K562 (cell line): ENCODE measurements around the gene TTC4.

Experiments
- MED1 ChIP-seq: sonication (generic); formaldehyde crosslinking; IDR thresholded peaks from 2 replicates; pipeline ENCODE4 v1.8.1; 2023; ENCODE audit warnings: missing genetic modification reagents, borderline replicate concordance
- NBN ChIP-seq: fragments of 450-650 bp; IDR thresholded peaks from 2 replicates; pipeline ENCODE4 v1.6.1; 2016; ENCODE audit warnings: low read depth, mild to moderate bottlenecking
- NCOA6 ChIP-seq: fragments of 450-650 bp; IDR thresholded peaks from 2 replicates; pipeline ENCODE4 v1.6.1; 2017; ENCODE audit warnings: mild to moderate bottlenecking
- NR1H2 ChIP-seq: sonication (generic); formaldehyde crosslinking; IDR thresholded peaks from 2 replicates; pipeline ENCODE4 v1.4.0; 2020; ENCODE audit warnings: mild to moderate bottlenecking, missing genetic modification reagents
- PHF20 ChIP-seq: fragments of 450-650 bp; IDR thresholded peaks from 2 replicates; pipeline ENCODE4 v1.6.1; 2018; ENCODE audit not compliant: partially characterized antibody
- SMAD3 ChIP-seq: fragments of 450-650 bp; formaldehyde crosslinking; conservative IDR thresholded peaks from 2 replicates; pipeline ENCODE4 v1.4.0; 2020; ENCODE audit warnings: mild to moderate bottlenecking
- TF ChIP-seq, protein P1 (sequence below): fragments of 450-650 bp; formaldehyde crosslinking; IDR thresholded peaks from 2 replicates; pipeline ENCODE4 v1.4.0; 2020; ENCODE audit warnings: mild to moderate bottlenecking, moderate library complexity
- TF ChIP-seq, protein P2 (sequence below): sonication (generic); formaldehyde crosslinking; IDR thresholded peaks from 2 replicates; pipeline ENCODE4 v1.8.0; 2022; ENCODE audit warnings: mild to moderate bottlenecking, missing genetic modification reagents
- TF ChIP-seq, protein P3 (sequence below), 3 experiments: IDR thresholded peaks in 2 of 3; conservative IDR thresholded peaks in 1 of 3; 2 replicates each; pipeline ENCODE4 v1.5.1; 2011 to 2012; ENCODE audit warnings: low read length in 3 of 3, mild to moderate bottlenecking in 3 of 3, control low read depth in 2 of 3, improper control_type of control experiment in 1 of 3, inconsistent platforms in 1 of 3, low read depth in 1 of 3, mixed read lengths in 1 of 3, moderate library complexity in 1 of 3; ENCODE audit not compliant: insufficient read depth in 2 of 3
- TF ChIP-seq, protein P4 (sequence below), 2 experiments: fragments of 450-650 bp in 1 of 2; sonication (generic) in 1 of 2; formaldehyde crosslinking; conservative IDR thresholded peaks; 2 replicates each; pipeline versions ENCODE4 v1.4.0 to v1.8.1; 2020 to 2022; ENCODE audit warnings: mild to moderate bottlenecking in 1 of 2, missing genetic modification reagents in 1 of 2
- TF ChIP-seq, protein P5 (sequence below): fragments of 250-450 bp; sonication (Bioruptor Pico); IDR thresholded peaks from 2 replicates; pipeline ENCODE4 v1.8.0; 2022; ENCODE audit warnings: inconsistent platforms, mild to moderate bottlenecking, moderate library complexity, borderline replicate concordance
- TF ChIP-seq, protein P6 (sequence below): fragments of 250-450 bp; sonication (Bioruptor Pico); IDR thresholded peaks from 2 replicates; pipeline ENCODE4 v1.8.0; 2022; ENCODE audit warnings: inconsistent platforms
- TF ChIP-seq, protein P7 (sequence below): sonication (generic); formaldehyde crosslinking; IDR thresholded peaks from 2 replicates; pipeline ENCODE4 v1.5.0; 2020; ENCODE audit warnings: missing genetic modification reagents

DNA sequence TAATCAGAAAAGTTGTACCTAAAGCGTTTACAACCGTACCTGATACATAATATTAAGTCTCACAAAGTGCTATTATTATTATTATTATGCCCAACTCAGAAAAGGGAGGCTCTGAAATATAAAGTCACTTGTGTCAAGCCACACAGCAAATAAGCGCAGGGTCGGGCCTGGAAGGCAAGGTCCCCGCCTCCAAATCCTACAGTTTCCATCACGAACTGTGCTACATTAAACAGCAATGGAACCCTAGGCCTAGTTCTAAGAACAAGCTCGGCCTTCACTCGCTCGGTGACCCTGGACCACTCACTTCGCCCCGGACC is 48.1 kb downstream of the TTC4 start:
- TF ChIP-seq, protein P1, sequence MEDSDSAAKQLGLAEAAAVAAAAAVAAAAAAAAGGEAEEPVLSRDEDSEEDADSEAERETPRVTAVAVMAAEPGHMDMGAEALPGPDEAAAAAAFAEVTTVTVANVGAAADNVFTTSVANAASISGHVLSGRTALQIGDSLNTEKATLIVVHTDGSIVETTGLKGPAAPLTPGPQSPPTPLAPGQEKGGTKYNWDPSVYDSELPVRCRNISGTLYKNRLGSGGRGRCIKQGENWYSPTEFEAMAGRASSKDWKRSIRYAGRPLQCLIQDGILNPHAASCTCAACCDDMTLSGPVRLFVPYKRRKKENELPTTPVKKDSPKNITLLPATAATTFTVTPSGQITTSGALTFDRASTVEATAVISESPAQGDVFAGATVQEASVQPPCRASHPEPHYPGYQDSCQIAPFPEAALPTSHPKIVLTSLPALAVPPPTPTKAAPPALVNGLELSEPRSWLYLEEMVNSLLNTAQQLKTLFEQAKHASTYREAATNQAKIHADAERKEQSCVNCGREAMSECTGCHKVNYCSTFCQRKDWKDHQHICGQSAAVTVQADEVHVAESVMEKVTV (CRISPR knock-in tag): no peak
- TF ChIP-seq SMAD3 (CRISPR knock-in tag) (no peak), NBN (no peak), NCOA6 (no peak), PHF20 (no peak), MED1 (CRISPR knock-in tag) (no peak), NR1H2 (CRISPR knock-in tag) (no peak)
- TF ChIP-seq, protein P2, sequence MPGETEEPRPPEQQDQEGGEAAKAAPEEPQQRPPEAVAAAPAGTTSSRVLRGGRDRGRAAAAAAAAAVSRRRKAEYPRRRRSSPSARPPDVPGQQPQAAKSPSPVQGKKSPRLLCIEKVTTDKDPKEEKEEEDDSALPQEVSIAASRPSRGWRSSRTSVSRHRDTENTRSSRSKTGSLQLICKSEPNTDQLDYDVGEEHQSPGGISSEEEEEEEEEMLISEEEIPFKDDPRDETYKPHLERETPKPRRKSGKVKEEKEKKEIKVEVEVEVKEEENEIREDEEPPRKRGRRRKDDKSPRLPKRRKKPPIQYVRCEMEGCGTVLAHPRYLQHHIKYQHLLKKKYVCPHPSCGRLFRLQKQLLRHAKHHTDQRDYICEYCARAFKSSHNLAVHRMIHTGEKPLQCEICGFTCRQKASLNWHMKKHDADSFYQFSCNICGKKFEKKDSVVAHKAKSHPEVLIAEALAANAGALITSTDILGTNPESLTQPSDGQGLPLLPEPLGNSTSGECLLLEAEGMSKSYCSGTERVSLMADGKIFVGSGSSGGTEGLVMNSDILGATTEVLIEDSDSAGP (CRISPR knock-in tag): no peak
- TF ChIP-seq, protein P3, sequence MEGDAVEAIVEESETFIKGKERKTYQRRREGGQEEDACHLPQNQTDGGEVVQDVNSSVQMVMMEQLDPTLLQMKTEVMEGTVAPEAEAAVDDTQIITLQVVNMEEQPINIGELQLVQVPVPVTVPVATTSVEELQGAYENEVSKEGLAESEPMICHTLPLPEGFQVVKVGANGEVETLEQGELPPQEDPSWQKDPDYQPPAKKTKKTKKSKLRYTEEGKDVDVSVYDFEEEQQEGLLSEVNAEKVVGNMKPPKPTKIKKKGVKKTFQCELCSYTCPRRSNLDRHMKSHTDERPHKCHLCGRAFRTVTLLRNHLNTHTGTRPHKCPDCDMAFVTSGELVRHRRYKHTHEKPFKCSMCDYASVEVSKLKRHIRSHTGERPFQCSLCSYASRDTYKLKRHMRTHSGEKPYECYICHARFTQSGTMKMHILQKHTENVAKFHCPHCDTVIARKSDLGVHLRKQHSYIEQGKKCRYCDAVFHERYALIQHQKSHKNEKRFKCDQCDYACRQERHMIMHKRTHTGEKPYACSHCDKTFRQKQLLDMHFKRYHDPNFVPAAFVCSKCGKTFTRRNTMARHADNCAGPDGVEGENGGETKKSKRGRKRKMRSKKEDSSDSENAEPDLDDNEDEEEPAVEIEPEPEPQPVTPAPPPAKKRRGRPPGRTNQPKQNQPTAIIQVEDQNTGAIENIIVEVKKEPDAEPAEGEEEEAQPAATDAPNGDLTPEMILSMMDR (IDR thresholded peaks at IDR 0.05 in 2 of 3, conservative IDR thresholded peaks at IDR 0.05 in 1 of 3; ENCODE audit: insufficient read depth in 2 of 3, low read depth in 1 of 3, low read length in 3 of 3): no peak
- TF ChIP-seq, protein P4, sequence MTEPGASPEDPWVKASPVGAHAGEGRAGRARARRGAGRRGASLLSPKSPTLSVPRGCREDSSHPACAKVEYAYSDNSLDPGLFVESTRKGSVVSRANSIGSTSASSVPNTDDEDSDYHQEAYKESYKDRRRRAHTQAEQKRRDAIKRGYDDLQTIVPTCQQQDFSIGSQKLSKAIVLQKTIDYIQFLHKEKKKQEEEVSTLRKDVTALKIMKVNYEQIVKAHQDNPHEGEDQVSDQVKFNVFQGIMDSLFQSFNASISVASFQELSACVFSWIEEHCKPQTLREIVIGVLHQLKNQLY (CRISPR knock-in tag; conservative IDR thresholded peaks at IDR 0.05): no peak
- TF ChIP-seq, protein P5, sequence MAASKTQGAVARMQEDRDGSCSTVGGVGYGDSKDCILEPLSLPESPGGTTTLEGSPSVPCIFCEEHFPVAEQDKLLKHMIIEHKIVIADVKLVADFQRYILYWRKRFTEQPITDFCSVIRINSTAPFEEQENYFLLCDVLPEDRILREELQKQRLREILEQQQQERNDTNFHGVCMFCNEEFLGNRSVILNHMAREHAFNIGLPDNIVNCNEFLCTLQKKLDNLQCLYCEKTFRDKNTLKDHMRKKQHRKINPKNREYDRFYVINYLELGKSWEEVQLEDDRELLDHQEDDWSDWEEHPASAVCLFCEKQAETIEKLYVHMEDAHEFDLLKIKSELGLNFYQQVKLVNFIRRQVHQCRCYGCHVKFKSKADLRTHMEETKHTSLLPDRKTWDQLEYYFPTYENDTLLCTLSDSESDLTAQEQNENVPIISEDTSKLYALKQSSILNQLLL (CRISPR knock-in tag): no peak
- TF ChIP-seq, protein P6, sequence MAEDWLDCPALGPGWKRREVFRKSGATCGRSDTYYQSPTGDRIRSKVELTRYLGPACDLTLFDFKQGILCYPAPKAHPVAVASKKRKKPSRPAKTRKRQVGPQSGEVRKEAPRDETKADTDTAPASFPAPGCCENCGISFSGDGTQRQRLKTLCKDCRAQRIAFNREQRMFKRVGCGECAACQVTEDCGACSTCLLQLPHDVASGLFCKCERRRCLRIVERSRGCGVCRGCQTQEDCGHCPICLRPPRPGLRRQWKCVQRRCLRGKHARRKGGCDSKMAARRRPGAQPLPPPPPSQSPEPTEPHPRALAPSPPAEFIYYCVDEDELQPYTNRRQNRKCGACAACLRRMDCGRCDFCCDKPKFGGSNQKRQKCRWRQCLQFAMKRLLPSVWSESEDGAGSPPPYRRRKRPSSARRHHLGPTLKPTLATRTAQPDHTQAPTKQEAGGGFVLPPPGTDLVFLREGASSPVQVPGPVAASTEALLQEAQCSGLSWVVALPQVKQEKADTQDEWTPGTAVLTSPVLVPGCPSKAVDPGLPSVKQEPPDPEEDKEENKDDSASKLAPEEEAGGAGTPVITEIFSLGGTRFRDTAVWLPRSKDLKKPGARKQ (CRISPR knock-in tag): no peak
- TF ChIP-seq, protein P7, sequence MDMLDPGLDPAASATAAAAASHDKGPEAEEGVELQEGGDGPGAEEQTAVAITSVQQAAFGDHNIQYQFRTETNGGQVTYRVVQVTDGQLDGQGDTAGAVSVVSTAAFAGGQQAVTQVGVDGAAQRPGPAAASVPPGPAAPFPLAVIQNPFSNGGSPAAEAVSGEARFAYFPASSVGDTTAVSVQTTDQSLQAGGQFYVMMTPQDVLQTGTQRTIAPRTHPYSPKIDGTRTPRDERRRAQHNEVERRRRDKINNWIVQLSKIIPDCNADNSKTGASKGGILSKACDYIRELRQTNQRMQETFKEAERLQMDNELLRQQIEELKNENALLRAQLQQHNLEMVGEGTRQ (CRISPR knock-in tag): 0 out of 2 replicates have a peak, but pooled peaks have one; percentile 7
